K562 (cell line): ENCODE data around the gene ZNF224. TPM values are rescaled to one million over a fixed set of nuclear protein-coding genes. Genes with fewer than 3 reads are reported as not detected.

Source experiments
- ATF1 ChIP-seq, 2 experiments: fragments of 450-650 bp in 1 of 2; IDR thresholded peaks; 2 replicates each; pipeline ENCODE4 v1.6.1; 2016; ENCODE audit warnings: missing compliant biosample characterization in 1 of 2, missing genetic modification characterization in 1 of 2
- BACH1 ChIP-seq: fragments of 200-800 bp; sonication (Bioruptor generic); IDR thresholded peaks from 2 replicates; pipeline ENCODE4 v1.6.1; 2016; ENCODE audit warnings: missing genetic modification characterization, missing compliant biosample characterization
- BRD4 ChIP-seq: fragments of 200-600 bp; sonication (generic); IDR thresholded peaks from 2 replicates; pipeline ENCODE4 v1.6.1; 2017; ENCODE audit warnings: inconsistent platforms
- CBX1 ChIP-seq: sonication (generic); IDR thresholded peaks from 2 replicates; pipeline ENCODE4 v1.6.1; 2016; ENCODE audit warnings: antibody characterized with exemption, low read depth, mild to moderate bottlenecking
- EZH2 ChIP-seq: IDR thresholded peaks from 2 replicates; pipeline ENCODE4 v1.6.1; 2012; ENCODE audit warnings: low read depth, mild to moderate bottlenecking, inconsistent platforms, low read length, borderline replicate concordance
- GATA2 ChIP-seq: sonication (generic); formaldehyde crosslinking; IDR thresholded peaks from 2 replicates; pipeline ENCODE4 v1.4.0; 2020; ENCODE audit warnings: mild to moderate bottlenecking, missing genetic modification reagents
- KLF1 ChIP-seq: fragments of 450-650 bp; IDR thresholded peaks from 2 replicates; pipeline ENCODE4 v1.6.1; 2016; ENCODE audit warnings: missing genetic modification characterization, missing compliant biosample characterization
- KLF6 ChIP-seq: fragments of 250-450 bp; sonication (Bioruptor Pico); IDR thresholded peaks from 2 replicates; pipeline ENCODE4 v1.4.0; 2020; ENCODE audit warnings: mild to moderate bottlenecking, moderate library complexity, borderline replicate concordance
- SIN3B ChIP-seq: fragments of 450-650 bp; IDR thresholded peaks from 2 replicates; pipeline ENCODE4 v1.6.1; 2017; ENCODE audit warnings: low read depth, mild to moderate bottlenecking, moderate library complexity
- SNRNP70 ChIP-seq: fragments of 200-400 bp; formaldehyde crosslinking; optimal IDR thresholded peaks from 2 replicates; pipeline ENCODE3; 2017; ENCODE audit warnings: low read depth, low read length
- TAF1 ChIP-seq: IDR thresholded peaks from 2 replicates; pipeline ENCODE4 v1.6.1; 2011; ENCODE audit warnings: mild to moderate bottlenecking, low read length, moderate library complexity; ENCODE audit not compliant: insufficient read depth, control insufficient read depth, severe bottlenecking; ENCODE audit errors: extremely low read depth
- TAF7 ChIP-seq: fragments of 450-650 bp; IDR thresholded peaks from 2 replicates; pipeline ENCODE4 v1.6.1; 2016; ENCODE audit warnings: missing genetic modification characterization, missing compliant biosample characterization
- ZNF239 ChIP-seq: fragments of 250-450 bp; sonication (Bioruptor Pico); IDR thresholded peaks from 2 replicates; pipeline ENCODE4 v1.4.0; 2020; ENCODE audit warnings: mild to moderate bottlenecking
- polyA plus RNA-seq, 8 experiments: library from polyadenylated mRNA; depleted of rRNA in 4 of 8; stranded (reverse) in 5 of 8; unstranded in 3 of 8; fragments of >200 nt; fragmentation: Nextera tagmentation in 2 of 8; fragmentation: Illumina TruSeq in 1 of 8; extraction: Ambion mirVana in 2 of 8; extraction: Trizol in 1 of 8; gene quantifications; 2 replicates each; pipeline versions ENCODE4 v1.2.1 to v1.2.3, GENCODE V29; 2011 to 2014; ENCODE audit warnings: inconsistent platforms in 1 of 8, missing spikeins in 1 of 8
- total RNA-seq, 7 experiments: library from RNA; depleted of rRNA in 6 of 7; stranded (reverse); fragments of >200 nt in 6 of 7; fragmentation: Illumina TruSeq in 2 of 7; extraction: Trizol in 2 of 7; gene quantifications; 2 replicates each; pipeline versions ENCODE4 v1.2.1 to v1.2.3, GENCODE V29; 2011 to 2021; ENCODE audit warnings: low replicate concordance in 1 of 7
- TF ChIP-seq, protein P1 (sequence below), 2 experiments: IDR thresholded peaks; 2 replicates each; pipeline ENCODE4 v1.6.1; 2011; ENCODE audit warnings: borderline replicate concordance in 1 of 2, control low read depth in 1 of 2, low read depth in 1 of 2, low read length in 1 of 2, mild to moderate bottlenecking in 1 of 2, mixed read lengths in 1 of 2, moderate library complexity in 1 of 2; ENCODE audit not compliant: insufficient read depth in 1 of 2, insufficient read length in 1 of 2, poor library complexity in 1 of 2, severe bottlenecking in 1 of 2; ENCODE audit errors: extremely low read depth in 1 of 2
- TF ChIP-seq, protein P2 (sequence below): fragments of 450-650 bp; IDR thresholded peaks from 2 replicates; pipeline ENCODE4 v1.6.1; 2016
- TF ChIP-seq, protein P3 (sequence below): sonication (generic); formaldehyde crosslinking; IDR thresholded peaks from 2 replicates; pipeline ENCODE4 v1.8.1; 2023; ENCODE audit warnings: mild to moderate bottlenecking, missing genetic modification reagents
- TF ChIP-seq, protein P4 (sequence below): conservative IDR thresholded peaks from 2 replicates; pipeline ENCODE4 v1.6.1; 2011; ENCODE audit warnings: low read depth, mild to moderate bottlenecking, low read length; ENCODE audit not compliant: control insufficient read depth
- TF ChIP-seq, protein P5 (sequence below), 3 experiments: IDR thresholded peaks in 2 of 3; conservative IDR thresholded peaks in 1 of 3; 2 replicates each; pipeline ENCODE4 v1.5.1; 2011 to 2012; ENCODE audit warnings: low read length in 3 of 3, mild to moderate bottlenecking in 3 of 3, control low read depth in 2 of 3, improper control_type of control experiment in 1 of 3, inconsistent platforms in 1 of 3, low read depth in 1 of 3, mixed read lengths in 1 of 3, moderate library complexity in 1 of 3; ENCODE audit not compliant: insufficient read depth in 2 of 3

Gene ZNF224
- total and polyA plus RNA-seq, 9 of the 15 experiments (the other 6 are each of a cell fraction or from before 2014, with no cell fraction given) = 4.4 to 15.6 (median 10.0) TPM

DNA sequence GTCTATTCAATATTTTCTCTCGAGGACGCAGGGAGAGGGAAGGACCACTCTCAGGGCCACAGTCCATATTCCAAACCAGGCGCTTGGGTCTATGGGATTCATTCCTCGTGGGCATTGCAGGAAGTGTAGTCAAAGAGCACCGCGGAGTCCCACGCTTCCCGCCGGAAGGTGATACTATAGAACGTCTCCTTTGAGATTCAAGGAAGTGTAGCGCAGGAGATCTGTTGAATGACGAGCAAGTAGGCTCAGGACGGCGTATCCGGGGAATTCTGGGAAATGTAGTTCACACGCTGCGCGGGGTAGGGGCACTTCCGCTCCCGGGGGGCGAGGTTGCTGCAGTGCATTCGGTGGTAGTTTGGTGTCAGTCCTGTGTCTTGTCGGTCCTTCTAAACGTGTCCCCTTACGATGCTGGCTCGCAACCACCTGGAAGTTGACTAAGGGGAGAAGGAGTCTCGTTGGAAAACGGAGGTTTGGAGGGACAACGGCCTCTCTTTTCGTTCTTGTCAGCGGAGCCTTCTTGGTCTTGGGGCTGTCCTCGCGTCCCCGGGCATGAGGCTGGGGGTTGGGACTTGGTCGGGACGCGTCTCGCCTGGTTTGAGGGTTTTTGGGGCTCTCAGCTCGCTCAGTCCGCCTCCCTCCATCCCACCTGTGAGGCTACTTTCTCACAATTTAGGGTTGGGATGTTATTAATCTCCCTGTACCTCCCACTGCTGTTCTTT lies 22.2 kb upstream of the ZNF224 start, which contains the start of gene ZNF284 (continued):
- TF ChIP-seq, protein P1, sequence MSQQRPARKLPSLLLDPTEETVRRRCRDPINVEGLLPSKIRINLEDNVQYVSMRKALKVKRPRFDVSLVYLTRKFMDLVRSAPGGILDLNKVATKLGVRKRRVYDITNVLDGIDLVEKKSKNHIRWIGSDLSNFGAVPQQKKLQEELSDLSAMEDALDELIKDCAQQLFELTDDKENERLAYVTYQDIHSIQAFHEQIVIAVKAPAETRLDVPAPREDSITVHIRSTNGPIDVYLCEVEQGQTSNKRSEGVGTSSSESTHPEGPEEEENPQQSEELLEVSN (IDR thresholded peaks at IDR 0.05; ENCODE audit: borderline replicate concordance in 1 of 2, extremely low read depth in 1 of 2, insufficient read depth in 1 of 2, insufficient read length in 1 of 2, low read depth in 1 of 2, low read length in 1 of 2, poor library complexity in 1 of 2, severe bottlenecking in 1 of 2) = peak; percentile 72 to 75
- TF ChIP-seq, protein P2, sequence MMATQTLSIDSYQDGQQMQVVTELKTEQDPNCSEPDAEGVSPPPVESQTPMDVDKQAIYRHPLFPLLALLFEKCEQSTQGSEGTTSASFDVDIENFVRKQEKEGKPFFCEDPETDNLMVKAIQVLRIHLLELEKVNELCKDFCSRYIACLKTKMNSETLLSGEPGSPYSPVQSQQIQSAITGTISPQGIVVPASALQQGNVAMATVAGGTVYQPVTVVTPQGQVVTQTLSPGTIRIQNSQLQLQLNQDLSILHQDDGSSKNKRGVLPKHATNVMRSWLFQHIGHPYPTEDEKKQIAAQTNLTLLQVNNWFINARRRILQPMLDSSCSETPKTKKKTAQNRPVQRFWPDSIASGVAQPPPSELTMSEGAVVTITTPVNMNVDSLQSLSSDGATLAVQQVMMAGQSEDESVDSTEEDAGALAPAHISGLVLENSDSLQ = peak; percentile 46
- TF ChIP-seq ATF1 (CRISPR knock-in tag; IDR thresholded peaks at IDR 0.05) (no peak), ATF1 (tag; IDR thresholded peaks at IDR 0.05) (peak; percentile 89), SIN3B (no peak), SNRNP70 (no peak), TAF7 (tag) (0 out of 2 replicates have a peak, but pooled peaks have one; percentile 31), TAF1 (peak; percentile 12), BACH1 (tag) (no peak), KLF6 (no peak), KLF1 (no peak), GATA2 (CRISPR knock-in tag) (no peak), ZNF239 (CRISPR knock-in tag) (no peak), BRD4 (no peak), EZH2 (no peak), CBX1 (peak; percentile 54; the same call in 1 of the 2 replicates)
- TF ChIP-seq, protein P3, sequence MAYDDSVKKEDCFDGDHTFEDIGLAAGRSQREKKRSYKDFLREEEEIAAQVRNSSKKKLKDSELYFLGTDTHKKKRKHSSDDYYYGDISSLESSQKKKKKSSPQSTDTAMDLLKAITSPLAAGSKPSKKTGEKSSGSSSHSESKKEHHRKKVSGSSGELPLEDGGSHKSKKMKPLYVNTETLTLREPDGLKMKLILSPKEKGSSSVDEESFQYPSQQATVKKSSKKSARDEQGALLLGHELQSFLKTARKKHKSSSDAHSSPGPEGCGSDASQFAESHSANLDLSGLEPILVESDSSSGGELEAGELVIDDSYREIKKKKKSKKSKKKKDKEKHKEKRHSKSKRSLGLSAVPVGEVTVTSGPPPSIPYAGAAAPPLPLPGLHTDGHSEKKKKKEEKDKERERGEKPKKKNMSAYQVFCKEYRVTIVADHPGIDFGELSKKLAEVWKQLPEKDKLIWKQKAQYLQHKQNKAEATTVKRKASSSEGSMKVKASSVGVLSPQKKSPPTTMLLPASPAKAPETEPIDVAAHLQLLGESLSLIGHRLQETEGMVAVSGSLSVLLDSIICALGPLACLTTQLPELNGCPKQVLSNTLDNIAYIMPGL (CRISPR knock-in tag) = no peak
- TF ChIP-seq, protein P4, sequence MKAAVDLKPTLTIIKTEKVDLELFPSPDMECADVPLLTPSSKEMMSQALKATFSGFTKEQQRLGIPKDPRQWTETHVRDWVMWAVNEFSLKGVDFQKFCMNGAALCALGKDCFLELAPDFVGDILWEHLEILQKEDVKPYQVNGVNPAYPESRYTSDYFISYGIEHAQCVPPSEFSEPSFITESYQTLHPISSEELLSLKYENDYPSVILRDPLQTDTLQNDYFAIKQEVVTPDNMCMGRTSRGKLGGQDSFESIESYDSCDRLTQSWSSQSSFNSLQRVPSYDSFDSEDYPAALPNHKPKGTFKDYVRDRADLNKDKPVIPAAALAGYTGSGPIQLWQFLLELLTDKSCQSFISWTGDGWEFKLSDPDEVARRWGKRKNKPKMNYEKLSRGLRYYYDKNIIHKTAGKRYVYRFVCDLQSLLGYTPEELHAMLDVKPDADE = peak; percentile 74; the same call in 1 of the 2 replicates
- TF ChIP-seq, protein P5, sequence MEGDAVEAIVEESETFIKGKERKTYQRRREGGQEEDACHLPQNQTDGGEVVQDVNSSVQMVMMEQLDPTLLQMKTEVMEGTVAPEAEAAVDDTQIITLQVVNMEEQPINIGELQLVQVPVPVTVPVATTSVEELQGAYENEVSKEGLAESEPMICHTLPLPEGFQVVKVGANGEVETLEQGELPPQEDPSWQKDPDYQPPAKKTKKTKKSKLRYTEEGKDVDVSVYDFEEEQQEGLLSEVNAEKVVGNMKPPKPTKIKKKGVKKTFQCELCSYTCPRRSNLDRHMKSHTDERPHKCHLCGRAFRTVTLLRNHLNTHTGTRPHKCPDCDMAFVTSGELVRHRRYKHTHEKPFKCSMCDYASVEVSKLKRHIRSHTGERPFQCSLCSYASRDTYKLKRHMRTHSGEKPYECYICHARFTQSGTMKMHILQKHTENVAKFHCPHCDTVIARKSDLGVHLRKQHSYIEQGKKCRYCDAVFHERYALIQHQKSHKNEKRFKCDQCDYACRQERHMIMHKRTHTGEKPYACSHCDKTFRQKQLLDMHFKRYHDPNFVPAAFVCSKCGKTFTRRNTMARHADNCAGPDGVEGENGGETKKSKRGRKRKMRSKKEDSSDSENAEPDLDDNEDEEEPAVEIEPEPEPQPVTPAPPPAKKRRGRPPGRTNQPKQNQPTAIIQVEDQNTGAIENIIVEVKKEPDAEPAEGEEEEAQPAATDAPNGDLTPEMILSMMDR (IDR thresholded peaks at IDR 0.05 in 2 of 3, conservative IDR thresholded peaks at IDR 0.05 in 1 of 3; ENCODE audit: insufficient read depth in 2 of 3, low read depth in 1 of 3, low read length in 3 of 3) = 0 out of 6 replicates have a peak, but pooled peaks of 1 of the 3 experiments have one; percentile 1
